K562 (cell line): ENCODE measurements around the gene CTTNBP2. TPM values are rescaled to one million over a fixed set of nuclear protein-coding genes. Genes with fewer than 3 reads are reported as not detected.

Experiments used
- ATAC-seq: fragments of 200-7000 bp; cut with Tn5 transposase; 3 replicates; pipeline ENCODE4 v1.9.1; 2020; ENCODE audit warnings: moderate library complexity
- BruUV-seq: library from RNA; stranded (reverse); fragments of 400-500 nt; replicated peaks from 2 replicates; lab custom pipeline; 2021; lab: Mats Ljungman, UMichigan
- CTCF ChIA-PET: fragments of 300-600 bp; formaldehyde crosslinking; extraction: SDS; loops from one replicate; lab custom pipeline; 2021; ENCODE audit warnings: low intra/inter-chr PET ratio; lab: Yijun Ruan, JAX
- POLR2A ChIA-PET: fragments of 300-600, 350-650 bp; sonication (Branson Sonifier 250); formaldehyde crosslinking; extraction: SDS; loops from one replicate; lab custom pipeline; 2021; ENCODE audit warnings: antibody characterized with exemption, inconsistent platforms; lab: Yijun Ruan, JAX
- DNase-seq, 4 experiments: peaks; one replicate each; pipeline versions ENCODE4 v3.0.0 to v3.0.0-alpha.2; 2011 to 2018; ENCODE audit warnings: low spot score in 3 of 4, mixed read lengths in 3 of 4; ENCODE audit errors: extremely low read depth in 1 of 4
- FAIRE-seq: peaks from 2 replicates; lab custom pipeline; 2011; peaks lifted over from hg19 to GRCh38; lab: Jason Lieb, UNC
- H2AFZ ChIP-seq: 2 replicates; pipeline ENCODE4 v1.6.0; 2011; ENCODE audit warnings: low read depth, low read length, control low read depth, inconsistent platforms
- H3K27ac ChIP-seq: fragments of 200-600 bp; 3 replicates; pipeline ENCODE4 v1.8.0; 2011; ENCODE audit warnings: low read depth, mild to moderate bottlenecking, control low read depth, inconsistent platforms, low read length, moderate library complexity, mixed read lengths; ENCODE audit errors: extremely low read depth
- H3K27me3 ChIP-seq, 2 experiments: fragments of 300-600 bp in 1 of 2; 2 replicates in 1 of 2; 3 replicates in 1 of 2; pipeline versions ENCODE4 v1.6.0 to v1.8.0; 2011; ENCODE audit warnings: inconsistent platforms in 2 of 2, low read length in 2 of 2, mild to moderate bottlenecking in 1 of 2, mixed read lengths in 1 of 2, moderate library complexity in 1 of 2; ENCODE audit not compliant: control insufficient read depth in 2 of 2, insufficient read depth in 2 of 2
- H3K36me3 ChIP-seq: fragments of 300-600 bp; 3 replicates; pipeline ENCODE4 v1.8.0; 2011; ENCODE audit warnings: mild to moderate bottlenecking, low read length, inconsistent platforms; ENCODE audit not compliant: control insufficient read depth, insufficient read depth
- H3K4me1 ChIP-seq, 2 experiments: fragments of 200-600 bp in 1 of 2; replicated peaks in 1 of 2; 2 replicates in 1 of 2; 3 replicates in 1 of 2; pipeline versions ENCODE4 v1.5.1 to v1.8.0; 2011; ENCODE audit warnings: inconsistent platforms in 2 of 2, low read length in 2 of 2, mild to moderate bottlenecking in 1 of 2, mixed read lengths in 1 of 2, moderate library complexity in 1 of 2; ENCODE audit not compliant: control insufficient read depth in 2 of 2, insufficient read depth in 2 of 2
- H3K4me2 ChIP-seq: 2 replicates; pipeline ENCODE4 v1.6.1; 2011; ENCODE audit warnings: low read length, control low read depth, inconsistent platforms, mixed read lengths; ENCODE audit not compliant: insufficient read depth
- H3K4me3 ChIP-seq: fragments of 200-600 bp; sonication (generic), shearing (Covaris generic); 2 replicates; pipeline ENCODE4 v1.5.1; 2016; ENCODE audit warnings: control low read depth, inconsistent platforms
- H3K79me2 ChIP-seq: fragments of 200-600 bp; 3 replicates; pipeline ENCODE4 v1.8.0; 2011; ENCODE audit warnings: low read length, inconsistent platforms; ENCODE audit not compliant: control insufficient read depth, insufficient read depth
- H3K9ac ChIP-seq, 2 experiments: 2 replicates each; pipeline versions ENCODE4 v1.6.0 to v1.6.1; 2011; ENCODE audit warnings: low read depth in 2 of 2, low read length in 2 of 2, control low read depth in 1 of 2, inconsistent platforms in 1 of 2, mild to moderate bottlenecking in 1 of 2, mixed read lengths in 1 of 2; ENCODE audit not compliant: insufficient read depth in 1 of 2
- H3K9me1 ChIP-seq: one replicate; pipeline ENCODE4 v1.6.0; 2011; ENCODE audit warnings: inconsistent platforms, mild to moderate bottlenecking, low read length, moderate library complexity; ENCODE audit not compliant: control insufficient read depth, insufficient read depth
- H3K9me3 ChIP-seq: replicated peaks from 2 replicates; pipeline ENCODE4 v1.5.1; 2011; ENCODE audit warnings: low read depth, low read length, inconsistent platforms; ENCODE audit not compliant: control insufficient read depth, insufficient read depth
- H4K20me1 ChIP-seq: replicated peaks from 2 replicates; pipeline ENCODE4 v1.6.1; 2011; ENCODE audit warnings: low read length, inconsistent platforms, mixed read lengths; ENCODE audit not compliant: control insufficient read depth, insufficient read depth
- CHCHD3 ChIP-seq: fragments of 250-450 bp; sonication (Bioruptor Pico); IDR thresholded peaks from 2 replicates; pipeline ENCODE4 v2.1.2; 2022; ENCODE audit warnings: mild to moderate bottlenecking
- CREB3 ChIP-seq: fragments of 450-650 bp; conservative IDR thresholded peaks from 2 replicates; pipeline ENCODE4 v1.6.1; 2016; ENCODE audit warnings: missing genetic modification characterization, low read depth, mild to moderate bottlenecking, missing compliant biosample characterization, moderate library complexity
- DACH1 ChIP-seq: fragments of 450-650 bp; IDR thresholded peaks from 2 replicates; pipeline ENCODE4 v1.6.1; 2018; ENCODE audit not compliant: partially characterized antibody
- RREB1 ChIP-seq: fragments of 250-450 bp; sonication (Bioruptor Pico); IDR thresholded peaks from 2 replicates; pipeline ENCODE4 v1.4.0; 2020
- SMAD1 ChIP-seq: fragments of 150-350 bp; IDR thresholded peaks from 2 replicates; pipeline ENCODE4 v1.6.1; 2014; ENCODE audit warnings: low read length, low read depth; ENCODE audit not compliant: partially characterized antibody
- ZNF263 ChIP-seq: sonication (generic); formaldehyde crosslinking; IDR thresholded peaks from 2 replicates; pipeline ENCODE4 v1.8.0; 2022; ENCODE audit warnings: mild to moderate bottlenecking, missing genetic modification reagents, borderline replicate concordance
- in situ Hi-C: fragments of 300-500 bp; cut with MboI; formaldehyde crosslinking; loops from 4 replicates; pipeline ENCODE4 v1.15.0; 2018; ENCODE audit warnings: inconsistent platforms, mixed read lengths
- intact Hi-C: fragments of 100-400 bp; cut with micrococcal nuclease; formaldehyde crosslinking; loops from 2 replicates; pipeline ENCODE4 v1.14.2; 2022
- polyA plus RNA-seq, 8 experiments: library from polyadenylated mRNA; depleted of rRNA in 4 of 8; stranded (reverse) in 5 of 8; unstranded in 3 of 8; fragments of >200 nt; fragmentation: Nextera tagmentation in 2 of 8; fragmentation: Illumina TruSeq in 1 of 8; extraction: Ambion mirVana in 2 of 8; extraction: Trizol in 1 of 8; gene quantifications; 2 replicates each; pipeline versions ENCODE4 v1.2.1 to v1.2.3, GENCODE V29; 2011 to 2014; ENCODE audit warnings: inconsistent platforms in 1 of 8, missing spikeins in 1 of 8
- total RNA-seq, 7 experiments: library from RNA; depleted of rRNA in 6 of 7; stranded (reverse); fragments of >200 nt in 6 of 7; fragmentation: Illumina TruSeq in 2 of 7; extraction: Trizol in 2 of 7; gene quantifications; 2 replicates each; pipeline versions ENCODE4 v1.2.1 to v1.2.3, GENCODE V29; 2011 to 2021; ENCODE audit warnings: low replicate concordance in 1 of 7

CTTNBP2 gene
- total and polyA plus RNA-seq, 9 of the 15 experiments (the other 6 are each of a cell fraction or from before 2014, with no cell fraction given), result 0.05 TPM; not detected in 8

- H3K9me3 ChIP-seq, result no peaks in the 10 kb centered on the region
- H3K4me3 ChIP-seq, result no peak overlapping the region
- no peaks in the 10 kb centered on the region for H3K36me3 ChIP-seq
- ATAC-seq (no peak), FAIRE-seq (no peak), DNase-seq (no peak)
- H3K79me2 ChIP-seq, result no peaks in the 10 kb centered on the region
- POLR2A ChIA-PET, result interaction anchor here (1.2 kb wide), 1 partner anchor 10 kb away, joined by 3 read pairs; no protein-coding TSS in a partner anchor
- no peak overlapping the region for H2AFZ ChIP-seq
- H3K4me1 ChIP-seq, result no peaks in the 10 kb centered on the region; a peak in 1 of 5 replicates
- TF ChIP-seq SMAD1 (no peak), CHCHD3 (CRISPR knock-in tag) (no peak), RREB1 (no peak), CREB3 (tag) (no peak), DACH1 (no peak), ZNF263 (CRISPR knock-in tag) (no peak)
- H3K4me2 ChIP-seq, result no peak overlapping the region
- in situ Hi-C loops (no loop called here), intact Hi-C loops (no loop called here)
- H3K27ac ChIP-seq, result no peak overlapping the region
- no peaks in the 10 kb centered on the region for H3K9me1 ChIP-seq
- no peak overlapping the region for H3K9ac ChIP-seq
- no TSS peak for BruUV-seq
- CTCF ChIA-PET, result interaction anchor here (0.6 kb wide), 1 partner anchor 10 kb away, joined by 4 read pairs; no protein-coding TSS in a partner anchor
- no peaks in the 10 kb centered on the region for H4K20me1 ChIP-seq
- H3K27me3 ChIP-seq, result no peaks in the 10 kb centered on the region
These were observed 105.3 kb downstream of the CTTNBP2 start for GRCh38 chr7:117767951-117768350.
